SK-N-SH (cell line): Measurements from ENCODE around the gene NF2.

ENCODE experiments used
- EP300 ChIP-seq, 2 experiments: IDR thresholded peaks; 2 replicates each; pipeline versions ENCODE4 v1.4.0 to v1.6.1; 2012; ENCODE audit warnings: borderline replicate concordance in 1 of 2, low read depth in 1 of 2, low read length in 1 of 2
- FOXJ3 ChIP-seq: sonication (generic); formaldehyde crosslinking; IDR thresholded peaks from 2 replicates; pipeline ENCODE4 v1.5.1; 2020; ENCODE audit warnings: mild to moderate bottlenecking, missing genetic modification reagents
- USF2 ChIP-seq: fragments of 150-350 bp; IDR thresholded peaks from 2 replicates; pipeline ENCODE4 v1.6.1; 2017; ENCODE audit warnings: antibody characterized with exemption, low read length, low read depth, borderline replicate concordance
- TF ChIP-seq, protein P1 (sequence below): fragments of 200-600 bp; sonication (generic); IDR thresholded peaks from 2 replicates; pipeline ENCODE4 v1.6.1; 2017; ENCODE audit warnings: antibody characterized with exemption, mild to moderate bottlenecking, moderate library complexity
- TF ChIP-seq, protein P2 (sequence below): IDR thresholded peaks from 2 replicates; pipeline ENCODE4 v1.4.0; 2012; ENCODE audit warnings: low read depth

DNA sequence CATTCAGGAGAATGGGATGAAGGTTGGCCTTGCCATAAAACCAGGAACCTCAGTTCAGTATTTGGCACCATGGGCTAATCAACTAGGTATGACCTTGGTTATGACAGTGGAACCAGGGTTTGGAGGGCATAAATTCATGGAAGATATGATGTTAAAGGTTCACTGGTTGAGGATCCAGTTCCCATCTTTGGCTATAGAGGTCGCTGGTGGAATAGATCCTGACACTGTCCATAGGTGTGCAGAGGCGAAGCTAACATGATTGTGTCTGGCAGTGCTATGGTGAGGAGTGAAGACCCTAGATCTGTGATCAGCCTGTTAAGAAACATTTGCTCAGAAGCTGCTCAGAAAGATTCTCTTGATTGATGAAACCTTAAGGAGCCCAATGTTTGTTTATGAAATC lies 5.7 kb downstream of the NF2 start:
- TF ChIP-seq FOXJ3 (CRISPR knock-in tag) (no peak), USF2 (no peak), EP300 (IDR thresholded peaks at IDR 0.05; ENCODE audit: borderline replicate concordance in 1 of 2, low read depth in 1 of 2, low read length in 1 of 2) (no peak)
- TF ChIP-seq, protein P1, sequence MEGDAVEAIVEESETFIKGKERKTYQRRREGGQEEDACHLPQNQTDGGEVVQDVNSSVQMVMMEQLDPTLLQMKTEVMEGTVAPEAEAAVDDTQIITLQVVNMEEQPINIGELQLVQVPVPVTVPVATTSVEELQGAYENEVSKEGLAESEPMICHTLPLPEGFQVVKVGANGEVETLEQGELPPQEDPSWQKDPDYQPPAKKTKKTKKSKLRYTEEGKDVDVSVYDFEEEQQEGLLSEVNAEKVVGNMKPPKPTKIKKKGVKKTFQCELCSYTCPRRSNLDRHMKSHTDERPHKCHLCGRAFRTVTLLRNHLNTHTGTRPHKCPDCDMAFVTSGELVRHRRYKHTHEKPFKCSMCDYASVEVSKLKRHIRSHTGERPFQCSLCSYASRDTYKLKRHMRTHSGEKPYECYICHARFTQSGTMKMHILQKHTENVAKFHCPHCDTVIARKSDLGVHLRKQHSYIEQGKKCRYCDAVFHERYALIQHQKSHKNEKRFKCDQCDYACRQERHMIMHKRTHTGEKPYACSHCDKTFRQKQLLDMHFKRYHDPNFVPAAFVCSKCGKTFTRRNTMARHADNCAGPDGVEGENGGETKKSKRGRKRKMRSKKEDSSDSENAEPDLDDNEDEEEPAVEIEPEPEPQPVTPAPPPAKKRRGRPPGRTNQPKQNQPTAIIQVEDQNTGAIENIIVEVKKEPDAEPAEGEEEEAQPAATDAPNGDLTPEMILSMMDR = no peak; the same call in 1 of the 2 replicates
- TF ChIP-seq, protein P2, sequence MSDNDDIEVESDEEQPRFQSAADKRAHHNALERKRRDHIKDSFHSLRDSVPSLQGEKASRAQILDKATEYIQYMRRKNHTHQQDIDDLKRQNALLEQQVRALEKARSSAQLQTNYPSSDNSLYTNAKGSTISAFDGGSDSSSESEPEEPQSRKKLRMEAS = no peak
